ENCODE data around the gene PDE4A.
A peak's percentile ranks its signal among the peaks of the same experiment; 100 is the strongest.
"Not testable (repeated sequence)": the region's sequence is repeated elsewhere in the genome, so short reads cannot be mapped to it uniquely, and the experiment has no call there.

Gene PDE4A

DNA sequence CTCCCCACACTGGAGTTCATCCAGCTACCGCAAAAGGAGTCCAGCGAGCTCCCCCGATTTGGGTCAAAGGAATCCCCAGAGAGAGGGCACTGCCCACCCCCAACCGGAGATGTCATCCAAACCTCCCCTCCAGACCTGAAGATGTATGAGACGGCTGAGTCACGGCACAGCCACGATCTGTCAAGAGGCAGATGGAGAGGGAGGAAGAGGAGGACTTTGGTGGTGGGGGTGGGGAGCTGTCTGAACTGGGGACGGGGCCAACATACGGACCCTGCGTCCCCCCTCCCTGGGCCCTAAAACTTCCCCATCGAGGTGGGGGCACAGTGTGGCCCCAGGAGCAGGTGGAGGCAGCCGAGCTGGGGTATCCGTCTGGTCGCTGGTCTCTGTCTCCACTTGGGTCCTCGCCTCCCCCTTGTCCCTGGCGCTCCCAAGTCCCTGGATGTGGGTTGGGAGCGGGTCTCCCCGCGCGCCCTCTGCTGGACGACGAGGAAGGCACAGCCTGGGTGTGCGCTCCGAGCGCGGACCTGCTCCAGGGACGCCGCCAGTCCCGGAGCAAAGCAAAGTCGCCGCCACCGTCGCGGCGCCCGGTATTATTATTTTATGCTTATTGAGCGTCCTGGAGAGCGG, 3.8 kb downstream of the PDE4A start:
- peak; percentile 93 for DNase-seq (ENCODE audit: low spot score)

DNA sequence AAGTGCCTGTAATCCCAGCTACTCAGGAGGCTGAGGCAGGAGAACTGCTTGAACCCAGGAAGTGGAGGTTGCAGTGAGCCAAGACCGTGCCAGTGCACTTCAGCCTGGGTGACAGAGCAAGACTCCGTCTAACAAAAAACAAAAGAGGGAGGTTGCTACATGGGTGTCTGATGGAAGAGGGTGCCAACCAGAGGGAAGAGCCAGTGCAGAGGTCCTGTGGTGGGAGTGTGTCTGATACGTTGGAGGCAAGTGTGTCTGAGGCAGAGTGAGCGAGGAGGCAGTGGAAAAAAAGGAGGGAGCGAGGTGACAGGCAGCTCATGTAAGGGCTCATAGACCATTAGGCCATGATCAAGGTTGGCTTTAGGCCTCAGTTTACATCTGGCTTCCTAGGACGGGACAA, 6.8 kb downstream of the PDE4A start:
- no peak for DNase-seq (ENCODE audit: low spot score)

DNA sequence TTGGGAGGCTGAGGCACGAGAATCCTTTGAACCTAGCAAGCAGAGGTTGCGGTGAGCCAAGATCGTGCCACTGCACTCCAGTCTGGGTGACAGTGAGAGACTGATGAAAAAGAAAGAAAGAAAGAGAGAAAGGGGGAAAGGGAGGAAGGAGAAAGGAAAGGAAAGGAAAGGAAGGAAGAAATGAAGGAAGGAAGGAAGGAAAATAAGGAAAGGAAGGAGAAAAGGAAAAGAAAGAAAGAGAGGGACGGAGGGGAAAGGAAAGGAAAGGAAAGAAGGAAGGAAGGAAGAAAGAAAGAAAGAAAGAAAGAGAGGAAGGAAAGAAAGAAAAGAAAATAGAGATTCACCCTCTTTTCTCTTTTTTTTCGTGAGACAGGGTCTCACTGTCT, 8.7 kb downstream of the PDE4A start:
- DNase-seq (ENCODE audit: low spot score): no peak

DNA sequence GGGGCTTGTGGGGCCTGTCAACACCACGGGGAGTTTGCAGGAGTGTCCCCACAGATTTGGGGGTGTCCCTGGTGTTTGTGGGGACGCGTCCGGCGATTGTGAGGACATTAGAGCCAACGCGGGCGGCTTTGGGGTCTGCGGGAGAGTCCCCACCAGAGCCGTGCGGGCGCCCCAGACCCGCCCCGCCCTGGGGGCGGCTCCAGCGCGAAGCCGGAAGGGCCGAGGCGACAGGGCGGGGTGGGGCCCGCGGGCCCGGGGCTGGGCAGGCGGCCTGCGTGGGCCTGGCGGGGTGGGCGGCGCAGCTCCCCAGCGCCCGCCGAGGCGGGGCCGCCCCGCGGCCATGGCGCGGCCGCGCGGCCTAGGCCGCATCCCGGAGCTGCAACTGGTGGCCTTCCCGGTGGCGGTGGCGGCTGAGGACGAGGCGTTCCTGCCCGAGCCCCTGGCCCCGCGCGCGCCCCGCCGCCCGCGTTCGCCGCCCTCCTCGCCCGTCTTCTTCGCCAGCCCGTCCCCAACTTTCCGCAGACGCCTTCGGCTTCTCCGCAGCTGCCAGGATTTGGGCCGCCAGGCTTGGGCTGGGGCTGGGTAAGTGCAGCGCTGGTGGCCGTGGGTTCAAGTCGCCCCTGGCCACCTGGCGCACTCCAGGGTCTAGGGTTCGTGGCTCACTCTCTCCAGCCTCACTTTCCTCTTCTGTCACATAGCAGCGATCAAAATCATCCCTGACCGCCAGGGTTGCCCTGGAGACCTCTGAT, 10.3 kb downstream of the PDE4A start:
- peak; percentile 95 for DNase-seq (ENCODE audit: low spot score)

DNA sequence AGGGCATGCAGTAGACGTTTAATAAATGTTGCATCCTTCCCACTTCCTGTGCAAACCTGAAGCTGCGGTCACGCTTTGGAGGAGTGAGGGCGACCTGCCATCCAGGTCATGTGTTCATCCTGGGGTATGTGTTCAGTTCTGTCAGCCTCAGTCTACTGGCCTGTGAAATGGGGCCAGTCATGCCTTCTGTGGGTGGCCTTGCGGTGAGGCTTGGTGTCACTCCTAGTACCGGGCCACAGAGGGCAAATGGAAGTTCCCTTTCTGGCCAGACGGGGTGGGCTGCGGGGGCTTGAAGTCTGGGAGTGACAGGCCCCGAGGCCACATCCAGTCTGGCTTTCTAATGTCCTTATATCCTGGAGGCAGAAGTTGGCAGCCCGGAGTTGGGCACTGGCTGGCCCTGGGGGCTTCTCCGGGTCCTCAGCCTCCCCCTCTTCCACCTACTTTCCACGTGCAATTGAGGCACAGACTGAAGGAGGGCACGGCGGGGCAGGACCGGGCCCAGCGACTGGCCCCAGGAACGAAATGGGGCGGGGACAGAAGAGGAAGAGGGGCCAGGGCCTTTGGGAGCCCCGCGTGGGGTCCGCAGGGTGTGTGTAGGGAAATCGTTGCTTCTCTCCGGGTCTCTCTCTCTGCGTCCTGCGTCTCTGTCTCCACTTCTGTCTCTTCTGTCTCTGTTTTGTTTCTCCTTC, 11.1 kb downstream of the PDE4A start:
- peak; percentile 48 for DNase-seq (ENCODE audit: low spot score)

DNA sequence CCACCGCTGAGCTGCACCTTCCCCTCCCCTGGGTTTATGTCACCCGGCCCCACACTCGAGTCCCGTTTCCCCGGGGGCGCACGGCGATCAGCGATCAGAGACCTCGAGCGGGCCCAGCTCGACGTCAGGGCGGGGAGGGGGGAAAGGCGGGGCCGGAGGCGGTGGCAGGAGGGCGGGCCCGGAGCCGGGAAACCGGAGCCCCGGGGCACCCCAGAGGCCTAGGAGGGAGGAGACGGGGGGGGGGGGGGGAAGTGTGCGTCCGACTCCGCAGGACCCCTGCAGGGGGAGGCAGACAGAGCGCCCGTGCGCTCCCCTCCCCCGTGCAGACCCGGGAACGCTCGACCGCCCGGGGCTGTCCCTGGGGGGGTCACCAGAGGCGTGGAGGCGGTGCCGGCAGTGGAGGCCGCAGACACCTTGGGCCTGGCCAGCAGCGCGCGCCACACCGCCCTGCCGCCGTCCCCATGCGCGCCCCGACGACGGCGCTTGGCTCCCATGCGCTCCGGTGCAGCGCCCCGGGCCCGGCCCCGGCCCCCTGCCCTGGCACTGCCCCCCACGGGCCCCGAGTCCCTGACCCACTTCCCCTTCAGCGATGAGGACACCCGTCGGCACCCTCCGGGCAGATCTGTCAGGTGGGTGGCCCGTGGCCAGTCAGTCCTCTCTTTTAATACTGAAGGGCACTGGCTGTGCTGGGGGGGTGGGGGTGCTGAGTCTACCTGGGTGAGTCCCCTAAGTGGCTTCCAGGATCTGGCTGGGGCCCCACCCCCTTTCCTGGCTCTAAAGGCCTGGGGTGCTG, 11.8 kb downstream of the PDE4A start:
- peak; percentile 93 for DNase-seq (ENCODE audit: low spot score)

DNA sequence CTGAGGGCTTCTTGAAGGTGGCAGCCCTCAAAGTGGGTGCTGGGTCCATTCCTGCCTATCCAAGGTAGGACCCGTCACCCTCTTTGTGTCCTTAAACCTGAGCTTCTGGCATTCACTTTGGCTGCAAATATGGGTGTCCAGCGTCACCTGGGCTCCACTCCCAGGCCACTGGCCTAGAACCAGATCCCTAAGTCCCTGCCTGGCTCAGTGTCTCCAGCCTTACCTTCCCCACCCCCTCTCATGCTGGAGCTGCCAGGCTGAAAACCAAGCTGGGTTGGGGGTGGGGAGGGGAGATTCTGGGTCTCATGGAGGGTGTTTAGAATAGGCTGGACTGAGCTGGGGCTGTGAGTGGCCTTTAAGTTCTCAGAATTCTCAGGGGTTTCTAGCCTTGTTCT, 12.4 kb downstream of the PDE4A start:
- no peak for DNase-seq (ENCODE audit: low spot score)

DNA sequence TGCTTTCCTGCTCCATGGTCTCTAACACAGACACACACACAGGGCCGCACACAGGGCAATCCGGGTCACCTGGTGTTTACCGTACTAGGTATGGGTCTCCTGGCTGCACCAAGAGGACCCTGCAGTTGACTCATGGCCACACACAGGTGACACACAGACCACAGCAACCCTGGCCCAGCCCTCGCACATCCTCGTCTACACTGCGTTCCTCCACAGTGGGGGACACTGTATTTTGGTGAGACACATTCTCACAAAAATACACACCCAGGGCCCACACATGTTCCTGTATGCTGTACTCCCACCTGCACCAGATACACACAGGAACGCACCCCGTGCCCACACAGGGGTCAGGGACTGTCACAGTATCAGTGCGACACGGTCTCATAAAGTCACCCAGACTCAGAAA, 12.8 kb downstream of the PDE4A start:
- no peak for DNase-seq (ENCODE audit: low spot score)

DNA sequence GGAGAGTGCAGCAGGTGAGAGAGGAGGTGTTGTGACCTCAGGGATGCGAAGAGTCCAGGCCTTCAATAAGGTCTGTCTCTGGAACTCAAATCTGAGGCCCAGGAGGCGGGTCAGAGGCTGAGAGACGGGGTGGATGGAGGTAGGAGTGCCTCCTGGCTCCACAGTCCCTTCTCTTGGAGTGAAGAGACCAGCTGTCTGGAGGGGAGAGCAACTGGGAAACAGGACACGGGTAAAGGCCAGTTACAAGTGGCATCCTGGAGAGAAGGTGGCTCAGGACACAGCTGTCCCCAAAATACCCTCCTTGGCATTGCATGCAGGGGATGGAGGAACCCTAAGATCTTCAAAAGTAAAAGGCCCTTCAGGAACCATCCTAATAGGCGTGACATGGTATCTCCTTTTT, 19.2 kb downstream of the PDE4A start:
- no peak for DNase-seq (ENCODE audit: low spot score)

DNA sequence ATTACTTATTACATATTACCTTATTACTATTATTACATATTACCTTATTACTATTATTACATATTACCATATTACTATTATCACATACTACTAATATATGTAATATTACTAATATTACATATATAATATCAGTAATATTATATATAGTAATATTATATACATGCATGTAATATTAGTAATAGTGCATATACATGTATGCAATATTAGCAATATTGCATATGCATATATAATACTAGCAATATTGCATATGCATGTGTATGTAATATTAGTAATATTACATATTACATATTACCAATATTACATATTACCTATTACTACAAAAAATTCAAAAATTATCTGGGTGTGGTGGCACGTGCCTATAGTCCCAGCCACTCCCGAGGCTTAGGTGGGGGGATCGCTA, 22.4 kb downstream of the PDE4A start:
- no peak for DNase-seq (ENCODE audit: low spot score)

DNA sequence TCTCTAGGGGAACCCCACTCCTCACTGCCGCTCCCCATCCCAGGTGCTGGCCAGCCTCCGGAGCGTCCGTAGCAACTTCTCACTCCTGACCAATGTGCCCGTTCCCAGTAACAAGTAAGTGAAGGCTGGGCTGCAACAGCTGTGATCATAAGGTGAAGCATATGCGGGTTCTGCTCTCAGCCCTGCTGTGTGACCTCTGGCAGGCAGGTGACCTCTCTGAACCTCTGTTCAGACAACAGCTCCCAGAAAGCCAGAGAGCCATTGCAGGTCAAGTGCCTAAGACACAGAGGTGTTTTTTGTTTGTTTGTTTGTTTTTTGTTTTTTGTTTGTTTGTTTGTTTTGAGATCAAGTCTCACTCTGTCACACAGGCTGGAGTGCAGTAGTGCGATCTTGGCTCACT, 28.7 kb downstream of the PDE4A start:
- DNase-seq (ENCODE audit: low spot score): no peak

DNA sequence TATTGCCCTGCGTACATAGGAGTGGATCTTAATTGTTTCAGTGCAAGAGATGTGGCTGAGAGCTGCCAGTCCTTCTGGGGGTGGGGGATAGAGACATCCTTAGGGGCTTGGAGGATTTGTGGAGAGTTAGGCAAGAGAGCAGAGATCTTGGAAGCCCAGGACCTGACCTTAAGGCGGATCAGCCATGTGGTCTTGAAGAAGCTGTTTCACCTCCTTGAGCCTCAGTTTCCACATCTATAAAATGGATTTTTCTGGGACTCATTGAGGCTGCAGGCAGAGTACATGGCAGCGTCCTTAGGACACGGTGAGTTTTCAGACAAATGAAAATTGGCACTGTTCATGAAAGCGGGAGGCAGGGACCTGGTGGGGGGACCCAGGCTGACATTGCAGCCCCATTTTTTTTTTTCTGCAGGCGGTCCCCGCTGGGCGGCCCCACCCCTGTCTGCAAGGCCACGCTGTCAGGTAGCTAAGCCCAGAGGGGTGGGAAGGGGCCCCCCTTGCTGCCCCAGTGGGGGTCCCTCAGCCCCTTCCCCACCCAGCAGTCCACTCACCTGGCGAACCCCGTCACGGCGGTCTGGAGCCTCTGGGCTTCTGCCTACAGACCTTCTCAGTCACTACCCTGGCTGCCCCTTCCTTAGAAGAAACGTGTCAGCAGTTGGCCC, 30.0 kb downstream of the PDE4A start:
- no peak for DNase-seq (ENCODE audit: low spot score)

DNA sequence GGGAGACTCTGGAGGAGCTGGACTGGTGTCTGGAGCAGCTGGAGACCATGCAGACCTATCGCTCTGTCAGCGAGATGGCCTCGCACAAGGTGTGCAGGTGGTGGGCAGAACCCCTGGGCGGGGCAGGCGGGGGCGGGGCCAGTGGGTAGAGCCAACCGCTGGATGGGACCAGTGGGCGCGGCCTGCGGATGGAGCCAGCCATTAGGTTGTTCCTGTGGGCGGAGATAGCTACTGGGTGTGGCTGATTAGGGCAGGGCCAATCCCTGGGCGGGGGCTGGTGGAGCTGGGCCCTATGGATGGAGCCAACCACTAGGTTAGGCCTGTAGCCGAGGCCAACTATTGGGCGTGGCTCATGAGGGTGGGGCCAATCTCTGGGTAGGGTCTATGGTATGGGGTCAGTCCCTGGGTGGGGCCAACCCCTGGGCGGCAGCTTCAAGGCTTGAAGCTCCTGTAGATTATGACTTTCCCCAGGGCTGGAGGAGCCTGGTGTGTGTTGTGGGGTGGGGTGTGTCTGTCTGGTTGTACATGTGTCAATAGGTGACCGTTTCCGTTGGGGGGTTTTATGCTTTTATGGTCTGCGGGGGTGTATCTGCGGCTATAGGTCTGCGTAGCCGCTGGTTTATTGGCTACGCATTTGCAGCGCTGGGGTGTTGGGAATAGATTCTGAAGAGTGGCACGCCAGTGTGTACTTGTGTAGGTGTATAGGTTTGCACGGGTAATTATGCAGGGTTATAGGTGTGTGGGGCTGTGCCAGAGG, 30.7 kb downstream of the PDE4A start:
- DNase-seq (ENCODE audit: low spot score): no peak

DNA sequence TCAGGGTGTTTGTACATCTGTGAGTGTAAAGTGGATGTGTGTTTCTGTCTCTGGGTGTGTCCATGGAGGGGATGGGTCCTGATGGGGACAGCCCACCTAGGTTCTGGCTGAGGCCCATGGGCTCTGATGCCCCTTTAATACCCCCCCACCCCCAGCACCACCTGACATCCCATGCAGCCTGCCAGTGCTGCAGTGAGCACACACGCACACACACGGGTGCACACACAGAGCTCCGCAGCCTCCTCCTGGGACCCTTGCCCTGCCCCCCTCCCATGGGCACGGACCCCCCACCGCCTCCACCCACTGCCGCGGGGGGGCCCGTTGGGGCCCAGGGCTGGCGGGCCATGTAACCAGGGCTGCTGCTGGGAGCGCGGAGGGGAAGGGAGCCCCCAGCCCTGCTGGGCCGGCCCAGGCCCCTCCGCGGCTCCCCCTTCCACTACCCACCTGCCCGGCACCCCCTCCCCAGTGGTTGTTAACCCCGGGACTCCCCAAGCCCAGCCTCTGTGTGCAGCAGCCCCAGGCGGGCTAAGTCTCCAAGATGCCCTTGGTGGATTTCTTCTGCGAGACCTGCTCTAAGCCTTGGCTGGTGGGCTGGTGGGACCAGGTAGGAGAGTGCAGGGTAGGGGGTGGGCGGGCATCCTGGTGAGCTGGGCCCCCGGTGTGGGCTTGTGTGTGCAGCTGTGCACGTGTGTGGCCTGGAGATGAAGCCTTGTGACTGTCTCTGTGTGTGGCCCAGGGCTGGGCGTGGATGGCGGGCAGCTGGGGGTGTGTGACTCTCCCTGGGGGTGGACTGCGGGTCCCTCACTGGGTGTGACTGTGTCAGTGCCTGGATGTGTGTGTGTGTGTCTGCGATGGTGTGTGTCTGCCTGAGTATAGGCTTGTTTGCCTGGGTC, 32.6 kb downstream of the PDE4A start:
- no peak for DNase-seq (ENCODE audit: low spot score)

DNA sequence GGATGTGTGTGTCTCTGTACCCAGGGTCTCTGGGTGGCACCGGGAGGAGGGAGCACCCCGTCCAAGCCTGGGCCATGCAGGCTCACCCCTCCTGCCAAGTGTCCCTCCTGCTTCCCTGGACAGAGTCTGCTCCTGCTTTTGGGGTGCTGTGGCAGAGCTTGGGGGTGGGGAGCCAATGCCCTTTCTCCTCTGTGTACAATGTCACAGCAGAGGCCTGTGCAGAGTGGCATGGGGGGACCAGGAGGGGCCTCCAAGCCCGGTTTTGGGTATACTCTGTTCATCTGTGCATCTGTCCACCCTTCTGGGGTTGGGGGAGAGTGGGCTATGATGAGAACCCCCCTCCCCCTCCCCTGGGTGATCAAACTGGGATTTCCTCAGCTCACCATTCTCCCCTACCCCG, 33.5 kb downstream of the PDE4A start:
- no peak for DNase-seq (ENCODE audit: low spot score)

DNA sequence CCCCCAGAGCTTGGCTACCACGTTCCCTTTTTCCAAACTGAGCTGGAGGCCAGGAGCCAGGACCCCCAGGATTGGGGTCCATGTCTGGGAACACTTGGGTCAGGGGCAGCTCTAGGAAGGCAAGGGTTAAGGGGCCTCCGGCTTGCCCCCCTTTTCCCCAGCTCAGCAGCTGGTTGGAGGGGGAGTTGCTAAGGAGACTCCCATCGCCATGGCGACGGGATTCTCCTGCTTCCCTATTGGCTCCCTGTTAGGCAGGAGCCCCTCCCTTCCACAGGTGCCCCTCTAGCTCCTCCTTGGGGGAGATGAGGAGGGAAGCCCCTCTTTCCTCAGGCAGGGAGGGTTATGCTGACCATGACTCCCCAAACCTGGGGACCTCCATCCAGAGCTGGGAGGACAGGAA, 33.9 kb downstream of the PDE4A start:
- DNase-seq (ENCODE audit: low spot score): no peak

DNA sequence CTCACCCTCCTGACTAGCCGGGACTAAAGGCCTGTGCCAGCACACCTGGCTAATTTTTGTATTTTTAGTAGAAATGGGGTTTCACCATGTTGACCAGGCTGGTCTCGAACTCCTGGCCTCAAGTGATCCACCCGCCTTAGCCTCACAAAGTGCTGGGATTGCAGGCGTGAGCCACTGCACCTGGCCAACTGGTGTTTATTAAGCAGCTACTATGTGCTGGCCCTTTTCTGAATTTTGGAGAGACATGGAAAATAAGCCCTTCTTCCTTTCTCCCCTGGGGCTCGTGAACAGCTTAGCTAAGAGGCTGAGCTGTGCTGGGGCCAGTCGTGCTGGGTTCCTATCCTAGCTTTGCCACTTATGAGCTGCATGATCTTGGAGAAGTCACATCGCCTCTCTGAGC, 38.4 kb downstream of the PDE4A start:
- DNase-seq (ENCODE audit: low spot score): not testable (repeated sequence)

DNA sequence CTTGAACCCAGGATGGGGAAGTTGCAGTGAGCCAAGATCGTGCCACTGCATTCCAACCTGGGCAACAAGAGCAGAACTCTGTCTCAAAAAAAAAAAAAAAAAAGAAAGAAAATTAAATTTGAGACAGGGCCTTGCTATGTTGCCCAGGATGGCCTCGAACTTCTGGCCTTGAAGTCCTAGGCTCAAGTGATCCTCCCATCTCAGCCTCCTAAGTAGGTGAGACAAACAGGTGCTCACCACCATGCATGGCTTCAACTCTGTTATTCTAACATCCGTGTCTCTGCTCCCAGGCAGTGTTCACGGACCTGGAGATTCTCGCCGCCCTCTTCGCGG, 40.3 kb downstream of the PDE4A start:
- DNase-seq (ENCODE audit: low spot score): no peak

DNA sequence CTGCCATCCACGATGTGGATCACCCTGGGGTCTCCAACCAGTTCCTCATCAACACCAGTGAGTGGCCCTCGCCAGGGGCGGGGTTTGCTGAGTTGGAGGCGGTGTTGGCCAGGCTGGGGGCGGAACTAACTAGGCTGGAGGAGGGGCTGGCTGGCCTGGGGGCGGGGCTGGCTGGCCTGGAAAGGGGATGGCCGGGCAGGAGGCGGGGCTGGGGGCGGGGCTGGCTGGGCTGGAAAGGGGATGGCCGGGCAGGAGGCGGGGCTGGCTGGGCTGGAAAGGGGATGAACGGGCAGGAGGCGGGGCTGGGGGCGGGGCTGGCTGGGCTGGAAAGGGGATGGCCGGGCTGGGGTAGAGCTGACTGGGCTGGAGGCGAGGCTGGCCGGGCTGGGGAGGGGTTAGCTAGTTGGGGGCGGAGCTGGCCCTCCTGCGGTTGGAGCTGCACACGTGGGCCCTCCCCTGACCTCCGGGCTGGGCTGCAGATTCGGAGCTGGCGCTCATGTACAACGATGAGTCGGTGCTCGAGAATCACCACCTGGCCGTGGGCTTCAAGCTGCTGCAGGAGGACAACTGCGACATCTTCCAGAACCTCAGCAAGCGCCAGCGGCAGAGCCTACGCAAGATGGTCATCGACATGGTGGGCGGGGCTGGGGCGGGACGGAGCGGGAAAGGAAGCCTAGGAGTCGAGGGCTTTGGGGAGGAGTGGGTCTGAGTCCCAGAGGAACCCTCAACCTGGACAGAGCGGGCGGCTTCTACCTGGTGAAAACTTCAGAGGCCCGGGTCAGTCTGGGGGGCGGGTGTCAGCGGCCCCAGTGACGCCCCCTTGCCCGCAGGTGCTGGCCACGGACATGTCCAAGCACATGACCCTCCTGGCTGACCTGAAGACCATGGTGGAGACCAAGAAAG, 41.0 kb downstream of the PDE4A start:
- DNase-seq (ENCODE audit: low spot score): peak; percentile 97
